ENCODE measurements around the gene SLC30A3.

SLC30A3 gene

DNA sequence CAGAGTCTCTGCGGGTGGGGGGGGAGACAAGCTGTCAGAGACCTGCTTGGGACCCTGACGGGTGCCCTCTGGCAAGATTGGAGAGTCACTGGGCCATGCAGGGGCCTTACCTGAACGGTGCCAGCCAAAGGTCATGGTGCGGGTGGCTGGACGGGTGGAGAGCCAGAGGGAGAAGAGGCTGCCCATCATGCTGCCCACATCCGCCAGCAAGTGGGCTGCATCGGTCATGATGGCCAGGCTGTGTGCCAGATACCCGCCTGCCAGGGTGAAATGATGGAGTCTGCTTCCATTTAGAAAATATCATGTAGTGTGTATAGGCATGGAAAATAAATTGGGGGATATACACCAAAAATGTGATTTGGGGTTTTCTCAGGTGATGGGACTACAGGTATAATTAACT lies 4.8 kb downstream of the SLC30A3 start:
- TF ChIP-seq EZH2phosphoT487 (IDR thresholded peaks at IDR 0.05; ENCODE audit: borderline replicate concordance, low read length) = no peak
- TF ChIP-seq, protein P1, sequence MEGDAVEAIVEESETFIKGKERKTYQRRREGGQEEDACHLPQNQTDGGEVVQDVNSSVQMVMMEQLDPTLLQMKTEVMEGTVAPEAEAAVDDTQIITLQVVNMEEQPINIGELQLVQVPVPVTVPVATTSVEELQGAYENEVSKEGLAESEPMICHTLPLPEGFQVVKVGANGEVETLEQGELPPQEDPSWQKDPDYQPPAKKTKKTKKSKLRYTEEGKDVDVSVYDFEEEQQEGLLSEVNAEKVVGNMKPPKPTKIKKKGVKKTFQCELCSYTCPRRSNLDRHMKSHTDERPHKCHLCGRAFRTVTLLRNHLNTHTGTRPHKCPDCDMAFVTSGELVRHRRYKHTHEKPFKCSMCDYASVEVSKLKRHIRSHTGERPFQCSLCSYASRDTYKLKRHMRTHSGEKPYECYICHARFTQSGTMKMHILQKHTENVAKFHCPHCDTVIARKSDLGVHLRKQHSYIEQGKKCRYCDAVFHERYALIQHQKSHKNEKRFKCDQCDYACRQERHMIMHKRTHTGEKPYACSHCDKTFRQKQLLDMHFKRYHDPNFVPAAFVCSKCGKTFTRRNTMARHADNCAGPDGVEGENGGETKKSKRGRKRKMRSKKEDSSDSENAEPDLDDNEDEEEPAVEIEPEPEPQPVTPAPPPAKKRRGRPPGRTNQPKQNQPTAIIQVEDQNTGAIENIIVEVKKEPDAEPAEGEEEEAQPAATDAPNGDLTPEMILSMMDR (IDR thresholded peaks at IDR 0.05; ENCODE audit: low read depth, low read length, poor library complexity, severe bottlenecking) = no peak
- no peaks in the 10 kb centered on the region for H3F3A ChIP-seq (ENCODE audit: control insufficient read depth, insufficient read depth)
- H3K4me2 ChIP-seq (ENCODE audit: low read length) = no peak overlapping the region
- H3K4me3 ChIP-seq (ENCODE audit: low read length) = no peak overlapping the region
- peaks cover 41% of the 10 kb centered on the region for H3K27me3 ChIP-seq (ENCODE audit: control insufficient read depth, low read length)
- H3K79me2 ChIP-seq (ENCODE audit: control insufficient read depth, low read length) = no peaks in the 10 kb centered on the region
- no peak overlapping the region for H3K27ac ChIP-seq (ENCODE audit: low read depth, low read length)
- H4K20me1 ChIP-seq (ENCODE audit: control insufficient read depth, insufficient read depth, low read depth, low read length) = no peaks in the 10 kb centered on the region
- H3K9me3 ChIP-seq (ENCODE audit: control insufficient read depth, insufficient read depth, low read length) = no peaks in the 10 kb centered on the region
- H3K4me1 ChIP-seq (ENCODE audit: control insufficient read depth, low read length) = peaks cover 9% of the 10 kb centered on the region
- H3K36me3 ChIP-seq (ENCODE audit: control insufficient read depth, low read length) = no peaks in the 10 kb centered on the region
- H3K9me2 ChIP-seq (replicated peaks; ENCODE audit: control insufficient read depth, low read length) = no peaks in the 10 kb centered on the region

DNA sequence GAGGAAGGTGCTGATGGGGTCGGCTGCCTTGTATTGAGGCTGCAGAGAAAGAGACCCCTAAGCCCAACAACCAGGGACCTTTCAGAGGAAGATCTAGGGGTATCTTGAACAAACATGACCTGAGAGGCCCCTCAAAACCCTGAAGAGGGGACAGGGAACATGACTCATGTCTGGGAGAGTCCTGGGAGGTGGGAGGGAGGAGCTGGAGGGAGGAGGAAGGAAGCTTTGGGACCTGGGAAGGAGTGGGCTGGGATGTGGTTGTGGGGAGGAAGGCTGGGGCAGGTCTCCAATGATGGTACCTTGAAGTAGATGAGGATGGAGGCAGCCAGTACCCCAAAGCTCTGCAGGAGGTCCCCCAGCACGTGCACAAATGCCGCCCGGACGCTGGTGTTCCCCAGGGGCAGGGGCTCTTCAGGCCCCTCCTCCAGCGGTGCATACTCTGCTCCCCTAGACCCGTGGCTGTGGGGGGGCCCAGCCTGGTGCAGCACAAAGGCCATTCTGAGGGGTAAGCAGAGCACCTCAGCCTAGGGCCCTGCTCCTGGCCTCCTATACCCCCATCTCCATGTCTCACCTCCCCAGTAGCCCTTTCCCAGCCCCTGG lies 5.9 kb downstream of the SLC30A3 start:
- TF ChIP-seq, protein P1 (IDR thresholded peaks at IDR 0.05; ENCODE audit: low read depth, low read length, poor library complexity, severe bottlenecking) = no peak
- TF ChIP-seq EZH2phosphoT487 (IDR thresholded peaks at IDR 0.05; ENCODE audit: borderline replicate concordance, low read length) = no peak
- peaks cover 30% of the 10 kb centered on the region for H3K27me3 ChIP-seq (ENCODE audit: control insufficient read depth, low read length)

DNA sequence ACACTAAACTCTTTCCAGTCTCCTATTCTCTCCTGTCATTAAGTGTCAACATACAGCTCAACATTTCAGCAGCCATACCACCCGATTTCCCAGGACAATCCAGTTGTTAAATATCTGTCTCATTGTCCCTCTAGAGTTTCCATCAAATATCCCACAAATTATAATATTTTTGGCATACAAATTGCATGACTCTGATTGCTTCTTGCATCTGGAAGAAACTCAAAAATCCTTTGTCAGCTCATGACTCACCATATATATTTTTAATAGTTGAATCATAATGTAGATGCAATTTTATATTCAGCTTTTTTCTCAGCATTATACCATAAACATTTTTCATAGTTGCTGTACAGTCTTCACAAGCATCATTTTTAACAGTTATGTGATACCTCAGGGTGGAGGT lies 7.2 kb downstream of the SLC30A3 start:
- TF ChIP-seq, protein P1 (IDR thresholded peaks at IDR 0.05; ENCODE audit: low read depth, low read length, poor library complexity, severe bottlenecking) = no peak
- no peak for TF ChIP-seq EZH2phosphoT487 (IDR thresholded peaks at IDR 0.05; ENCODE audit: borderline replicate concordance, low read length)
- H3K9me3 ChIP-seq (ENCODE audit: control insufficient read depth, insufficient read depth, low read length) = no peaks in the 10 kb centered on the region
- H3K4me1 ChIP-seq (ENCODE audit: control insufficient read depth, low read length) = peaks cover 14% of the 10 kb centered on the region
- 0 out of 2 replicates have a peak, but pooled peaks cover 4% of the 10 kb centered on the region for H3F3A ChIP-seq (ENCODE audit: control insufficient read depth, insufficient read depth)
- no peak overlapping the region for H3K27ac ChIP-seq (ENCODE audit: low read depth, low read length)
- no peak overlapping the region for H3K4me3 ChIP-seq (ENCODE audit: low read length)
- no peaks in the 10 kb centered on the region for H4K20me1 ChIP-seq (ENCODE audit: control insufficient read depth, insufficient read depth, low read depth, low read length)
- no peaks in the 10 kb centered on the region for H3K79me2 ChIP-seq (ENCODE audit: control insufficient read depth, low read length)
- no peak overlapping the region for H3K4me2 ChIP-seq (ENCODE audit: low read length)
- H3K27me3 ChIP-seq (ENCODE audit: control insufficient read depth, low read length) = peaks cover 17% of the 10 kb centered on the region
- H3K9me2 ChIP-seq (replicated peaks; ENCODE audit: control insufficient read depth, low read length) = no peaks in the 10 kb centered on the region
- no peaks in the 10 kb centered on the region for H3K36me3 ChIP-seq (ENCODE audit: control insufficient read depth, low read length)

More for the DNA sequence above, 5.9 kb downstream of the SLC30A3 start:
- Histone ChIP-seq H3K27ac (ENCODE audit: low read depth, low read length) (no peak overlapping the region), H4K20me1 (ENCODE audit: control insufficient read depth, insufficient read depth, low read depth, low read length) (no peaks in the 10 kb centered on the region), H3K36me3 (ENCODE audit: control insufficient read depth, low read length) (no peaks in the 10 kb centered on the region), H3F3A (ENCODE audit: control insufficient read depth, insufficient read depth) (0 out of 2 replicates have a peak, but pooled peaks cover 4% of the 10 kb centered on the region), H3K4me1 (ENCODE audit: control insufficient read depth, low read length) (peaks cover 1% of the 10 kb centered on the region), H3K9me2 (replicated peaks; ENCODE audit: control insufficient read depth, low read length) (no peaks in the 10 kb centered on the region), H3K79me2 (ENCODE audit: control insufficient read depth, low read length) (no peaks in the 10 kb centered on the region), H3K4me3 (ENCODE audit: low read length) (no peak overlapping the region), H3K9me3 (ENCODE audit: control insufficient read depth, insufficient read depth, low read length) (no peaks in the 10 kb centered on the region), H3K4me2 (ENCODE audit: low read length) (no peak overlapping the region)

Data from DOHH2 (cell line).